GM18502 (cell line): Measurements from ENCODE around the gene ARHGEF3.
"Not testable (repeated sequence)": the region's sequence is repeated elsewhere in the genome, so short reads cannot be mapped to it uniquely, and the experiment has no call there.

Experiments
- ATAC-seq: cut with Tn5 transposase; IDR thresholded peaks from one replicate; pipeline ENCODE4 v1.9.1; 2021; ENCODE audit warnings: mild to moderate bottlenecking; ENCODE audit not compliant: unreplicated experiment, poor library complexity

Gene ARHGEF3

GRCh38 chr3:56748663-56749231, 53.0 kb downstream of the ARHGEF3 start:
- no peak for ATAC-seq

- ATAC-seq = no peak
These were observed 54.6 kb downstream of the ARHGEF3 start for GRCh38 chr3:56747150-56747549.

- no peak for ATAC-seq
These were observed 57.7 kb downstream of the ARHGEF3 start for GRCh38 chr3:56744016-56744415.

- no peak for ATAC-seq
These were observed 58.9 kb downstream of the ARHGEF3 start for GRCh38 chr3:56742887-56743286.

- no peak for ATAC-seq
These were observed 62.7 kb downstream of the ARHGEF3 start for GRCh38 chr3:56739036-56739435.

DNA sequence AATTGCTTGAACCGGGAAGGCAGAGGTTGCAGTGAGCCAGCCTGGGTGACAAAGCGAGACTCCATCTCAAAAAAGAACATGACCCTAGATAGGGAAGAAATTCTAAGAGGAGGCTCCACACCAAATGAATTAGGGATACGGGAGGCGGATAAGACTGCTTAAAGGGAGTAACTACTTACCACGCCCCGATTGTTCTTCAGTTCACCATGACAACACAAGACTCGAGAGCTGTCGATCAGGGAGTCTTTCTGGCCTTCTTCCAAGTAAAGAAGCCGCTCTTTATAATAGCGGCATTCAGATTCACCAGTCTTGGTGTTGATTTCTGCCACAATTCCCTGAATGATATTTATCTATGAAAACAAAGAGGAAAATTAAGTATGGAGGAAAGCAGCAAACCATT, 64.7 kb downstream of the ARHGEF3 start:
- ATAC-seq = no peak

DNA sequence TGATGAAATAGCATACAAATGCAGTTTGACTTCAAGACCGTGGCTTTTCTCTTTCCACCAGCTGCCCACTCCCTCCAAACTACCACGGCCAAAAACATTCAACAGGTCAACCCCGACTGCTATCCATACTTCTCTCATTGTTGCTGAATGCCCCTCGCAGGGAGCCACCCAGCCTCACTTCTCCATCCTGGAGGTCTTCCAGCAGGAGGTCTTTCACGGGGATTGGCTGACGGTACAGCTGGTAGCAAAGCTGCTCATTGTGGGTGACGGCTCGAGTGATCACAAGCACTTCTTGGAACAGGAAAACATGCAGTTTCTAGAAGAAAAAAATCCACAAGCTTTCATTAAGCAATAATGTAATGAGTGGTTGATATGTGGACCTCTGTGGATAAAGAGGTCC, 69.6 kb downstream of the ARHGEF3 start:
- ATAC-seq = no peak

GRCh38 chr3:56725175-56725574, 76.6 kb downstream of the ARHGEF3 start:
- ATAC-seq = peak; percentile 99

- ATAC-seq = peak; percentile 2
These were observed 77.1 kb downstream of the ARHGEF3 start for GRCh38 chr3:56724676-56725075.

DNA sequence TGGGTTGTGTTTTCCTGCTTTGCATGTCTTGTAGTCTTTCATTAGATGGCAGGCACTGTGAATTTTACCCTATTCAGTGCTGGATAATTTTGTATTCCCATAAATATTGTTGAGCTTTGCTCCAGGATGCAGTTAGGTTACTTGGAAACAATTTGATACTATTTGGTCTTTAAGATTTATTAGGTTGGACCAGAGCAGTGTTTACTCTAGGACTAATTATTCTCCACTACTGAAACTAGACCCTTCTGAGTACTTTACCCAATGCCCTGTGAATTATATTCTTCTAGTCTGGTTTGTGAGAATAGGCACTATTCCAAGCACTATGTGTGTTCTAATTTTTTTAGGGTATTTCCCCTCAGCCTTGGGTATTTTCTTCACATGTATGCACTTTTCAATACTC, 80.9 kb downstream of the ARHGEF3 start:
- ATAC-seq = no peak

DNA sequence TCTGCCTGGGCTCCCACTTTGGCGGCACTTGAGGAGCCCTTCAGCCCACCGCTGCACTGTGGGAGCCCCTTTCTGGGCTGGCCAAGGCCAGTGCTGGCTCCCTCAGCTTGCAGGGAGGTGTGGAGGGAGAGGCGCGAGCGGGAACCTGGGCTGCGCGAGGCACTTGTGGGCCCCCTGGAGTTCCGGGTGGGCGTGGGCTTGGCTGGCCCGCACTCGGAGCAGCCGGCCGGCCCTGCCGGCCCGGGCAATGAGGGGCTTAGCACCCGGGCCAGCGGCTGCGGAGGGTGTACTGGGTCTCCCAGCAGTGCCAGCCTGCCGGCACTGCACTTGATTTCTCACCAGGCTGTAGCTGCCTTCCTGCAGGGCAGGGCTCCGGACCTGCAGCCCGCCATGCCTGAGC, 82.9 kb downstream of the ARHGEF3 start:
- ATAC-seq = not testable (repeated sequence)

- no peak for ATAC-seq
These were observed 90.4 kb downstream of the ARHGEF3 start for GRCh38 chr3:56711344-56711743.

DNA sequence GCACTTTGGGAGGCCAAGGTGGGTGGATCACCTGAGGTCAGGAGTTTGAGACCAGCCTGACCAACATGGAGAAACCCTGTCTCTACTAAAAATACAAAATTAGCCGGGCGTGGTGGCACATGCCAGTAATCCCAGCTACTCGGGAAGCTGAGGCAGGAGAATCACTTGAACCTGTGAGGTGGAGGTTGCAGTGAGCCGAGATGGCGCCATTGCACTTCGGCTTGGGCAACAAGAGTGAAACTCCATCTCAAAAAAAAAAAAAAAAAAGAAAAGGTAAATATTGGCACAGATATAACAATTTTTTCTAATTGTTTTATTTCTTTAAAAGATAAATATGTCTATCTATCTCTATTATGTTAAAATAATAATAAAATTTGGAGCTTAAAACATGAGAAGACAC, 94.3 kb downstream of the ARHGEF3 start:
- ATAC-seq = not testable (repeated sequence)

DNA sequence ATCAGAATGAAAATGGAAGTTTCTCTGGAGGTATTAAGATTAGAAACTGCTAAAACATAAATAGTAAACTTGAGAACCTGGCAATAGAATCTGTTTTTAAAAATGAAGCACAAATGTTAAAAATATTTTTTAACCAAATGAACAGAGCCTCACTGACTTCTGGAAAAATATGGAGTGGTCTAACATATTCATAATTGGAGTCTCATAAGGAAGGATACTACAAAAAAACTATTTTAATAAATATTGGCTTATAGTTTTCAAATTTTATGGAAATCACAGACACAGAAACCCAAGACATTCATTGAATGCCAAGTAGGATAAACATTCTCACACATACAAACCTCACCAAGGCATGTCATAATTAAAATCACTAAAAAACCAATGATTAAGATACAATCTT, 95.1 kb downstream of the ARHGEF3 start:
- no peak for ATAC-seq

- no peak for ATAC-seq
These were observed 97.0 kb downstream of the ARHGEF3 start for GRCh38 chr3:56704706-56705105.

DNA sequence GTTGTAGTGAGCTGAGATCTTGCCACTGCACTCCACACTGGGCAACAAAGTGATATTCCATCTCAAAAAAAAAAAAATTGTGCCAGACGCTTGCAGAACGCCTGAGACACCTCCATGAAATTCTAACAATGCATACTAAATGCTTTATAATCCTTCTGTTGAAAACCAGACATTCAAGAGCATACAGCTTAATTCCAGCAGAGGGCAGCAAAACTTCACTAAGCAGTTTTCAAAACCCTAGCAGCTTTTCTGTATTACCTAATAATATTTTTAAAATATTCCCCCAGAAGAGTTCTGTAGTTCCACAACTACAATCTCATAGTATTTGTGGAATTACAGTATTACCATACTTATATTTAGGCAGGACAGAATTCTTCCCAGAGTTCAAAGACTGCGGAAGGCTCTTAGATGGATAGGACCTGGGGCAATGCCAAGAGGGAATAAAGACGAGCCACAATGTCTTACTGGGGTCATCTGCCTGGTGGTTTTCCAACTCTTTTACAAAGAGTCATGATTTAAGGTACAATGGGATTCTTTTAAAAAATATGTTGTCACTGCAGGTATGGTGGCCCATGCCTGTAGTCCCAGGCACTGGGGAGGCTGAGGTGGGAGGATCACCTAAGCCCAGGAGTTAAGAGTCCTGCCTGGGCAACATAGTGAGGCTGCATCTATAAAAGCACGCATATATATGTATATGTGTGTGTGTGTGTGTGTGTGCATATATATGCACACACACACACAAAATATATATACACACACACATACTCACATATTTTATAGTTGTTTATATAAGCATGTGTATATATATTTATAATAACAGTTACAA, 99.0 kb downstream of the ARHGEF3 start:
- ATAC-seq = no peak

GRCh38 chr3:56700151-56700550, 101.6 kb downstream of the ARHGEF3 start:
- no peak for ATAC-seq

DNA sequence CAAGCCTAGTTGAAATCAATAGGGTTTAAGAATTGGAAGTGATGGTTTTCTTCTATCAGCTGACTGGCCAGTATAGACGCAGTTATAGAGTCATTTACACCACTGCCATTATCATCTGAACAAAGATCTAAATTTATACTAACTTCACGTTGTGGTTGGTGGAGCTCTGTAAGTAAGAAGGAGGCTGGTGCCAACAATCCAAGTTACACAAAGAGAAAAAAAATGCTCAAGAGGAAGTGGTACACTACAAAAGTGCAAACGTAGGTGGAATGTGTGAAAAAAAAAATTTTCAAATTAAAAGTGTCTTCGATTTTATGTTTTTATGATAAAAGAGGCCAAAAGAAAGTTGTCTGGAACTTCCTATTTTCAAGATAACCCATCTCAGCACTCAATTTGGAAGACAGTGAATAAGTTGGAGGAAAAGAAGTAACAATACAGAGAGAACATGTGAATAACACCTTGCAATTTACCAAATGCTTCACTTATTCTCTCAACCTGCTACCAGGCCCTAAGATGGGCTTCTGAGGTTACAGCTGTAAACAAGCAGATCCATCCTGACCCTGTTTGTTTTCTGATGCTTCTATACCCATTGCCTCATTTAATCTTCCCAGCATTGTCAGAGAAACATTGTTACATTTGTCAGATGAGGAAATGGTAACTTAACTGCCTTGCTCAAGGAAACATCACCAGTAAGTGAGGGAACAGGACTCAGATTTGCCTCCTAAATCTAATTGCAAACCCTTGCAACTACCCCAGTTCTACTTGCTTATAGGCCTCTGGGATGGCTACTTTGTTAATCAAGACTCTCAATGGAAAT, 106.7 kb downstream of the ARHGEF3 start:
- ATAC-seq = no peak

- ATAC-seq = no peak
These were observed 108.0 kb downstream of the ARHGEF3 start for GRCh38 chr3:56693750-56694149.

GRCh38 chr3:56692520-56693433, 109.0 kb downstream of the ARHGEF3 start:
- ATAC-seq = peak; percentile 85
